GM12892 (cell line): ENCODE measurements around the gene ENAH.
"Not testable (repeated sequence)": the region's sequence is repeated elsewhere in the genome, so short reads cannot be mapped to it uniquely, and the experiment has no call there.

Experiments
- DNase-seq: peaks from one replicate; pipeline ENCODE4 v3.0.0; 2011; ENCODE audit not compliant: insufficient read length
- FAIRE-seq: peaks from 2 replicates; lab custom pipeline; 2011; peaks lifted over from hg19 to GRCh38; lab: Jason Lieb, UNC
- POLR2A ChIP-seq: IDR thresholded peaks from 2 replicates; pipeline ENCODE4 v1.6.1; 2011; ENCODE audit warnings: low read depth, low read length, control low read depth
- POLR2AphosphoS5 ChIP-seq: IDR thresholded peaks from 2 replicates; pipeline ENCODE4 v1.6.1; 2011; ENCODE audit warnings: low read depth, low read length, control low read depth
- TAF1 ChIP-seq: IDR thresholded peaks from 2 replicates; pipeline ENCODE4 v1.6.1; 2011; ENCODE audit warnings: low read depth, mild to moderate bottlenecking, control low read depth, low read length, borderline replicate concordance

The ENAH gene

DNA sequence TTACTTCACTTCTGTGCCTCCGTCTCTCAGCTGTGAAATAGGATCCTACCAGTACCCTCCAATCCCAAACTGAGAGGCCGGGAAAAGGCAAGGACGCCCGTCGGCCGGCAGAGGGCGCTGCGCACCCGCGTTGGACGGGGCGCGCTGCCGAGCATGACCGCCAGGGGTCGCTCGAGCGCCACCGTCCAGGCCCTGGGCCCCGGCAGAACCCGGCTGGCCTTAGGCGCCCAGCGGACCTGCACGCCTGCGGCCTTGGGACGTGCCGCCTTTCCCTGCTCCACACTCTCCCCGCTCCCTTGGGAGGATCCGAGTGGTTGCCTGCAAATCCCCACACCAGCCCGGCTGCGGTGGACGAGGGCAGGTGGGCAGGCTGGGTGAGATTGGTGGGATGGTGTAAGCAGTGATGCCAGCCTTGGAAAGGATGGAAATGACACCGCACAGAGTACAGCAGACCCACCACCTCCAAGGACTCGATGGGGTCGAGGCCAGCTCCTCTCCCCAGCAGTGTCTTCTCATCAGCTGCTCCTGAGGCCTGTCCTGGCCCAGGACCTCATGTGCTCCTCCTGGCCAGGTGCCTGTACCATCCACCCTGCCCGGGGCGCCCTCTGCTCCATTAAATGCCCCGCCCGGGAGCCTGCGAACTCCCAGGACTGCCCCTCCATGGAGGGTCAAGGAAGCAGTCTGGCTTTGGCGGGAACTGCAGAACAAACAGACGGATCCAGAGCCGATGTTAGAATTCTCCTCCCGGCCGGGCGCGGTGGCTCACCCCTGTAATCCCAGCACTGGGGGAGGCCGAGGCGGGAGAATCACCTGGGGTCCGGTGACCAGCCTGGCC, 177.7 kb downstream of the ENAH start:
- FAIRE-seq (peak; percentile 86), DNase-seq (peak; percentile 81)
- TF ChIP-seq POLR2AphosphoS5 (no peak), TAF1 (no peak), POLR2A (no peak)

- no peak for DNase-seq
- TF ChIP-seq POLR2A (no peak), POLR2AphosphoS5 (no peak), TAF1 (no peak)
- FAIRE-seq, result no peak
Observed at GRCh38 chr1:225474439-225474985, 178.4 kb downstream of the ENAH start.

DNA sequence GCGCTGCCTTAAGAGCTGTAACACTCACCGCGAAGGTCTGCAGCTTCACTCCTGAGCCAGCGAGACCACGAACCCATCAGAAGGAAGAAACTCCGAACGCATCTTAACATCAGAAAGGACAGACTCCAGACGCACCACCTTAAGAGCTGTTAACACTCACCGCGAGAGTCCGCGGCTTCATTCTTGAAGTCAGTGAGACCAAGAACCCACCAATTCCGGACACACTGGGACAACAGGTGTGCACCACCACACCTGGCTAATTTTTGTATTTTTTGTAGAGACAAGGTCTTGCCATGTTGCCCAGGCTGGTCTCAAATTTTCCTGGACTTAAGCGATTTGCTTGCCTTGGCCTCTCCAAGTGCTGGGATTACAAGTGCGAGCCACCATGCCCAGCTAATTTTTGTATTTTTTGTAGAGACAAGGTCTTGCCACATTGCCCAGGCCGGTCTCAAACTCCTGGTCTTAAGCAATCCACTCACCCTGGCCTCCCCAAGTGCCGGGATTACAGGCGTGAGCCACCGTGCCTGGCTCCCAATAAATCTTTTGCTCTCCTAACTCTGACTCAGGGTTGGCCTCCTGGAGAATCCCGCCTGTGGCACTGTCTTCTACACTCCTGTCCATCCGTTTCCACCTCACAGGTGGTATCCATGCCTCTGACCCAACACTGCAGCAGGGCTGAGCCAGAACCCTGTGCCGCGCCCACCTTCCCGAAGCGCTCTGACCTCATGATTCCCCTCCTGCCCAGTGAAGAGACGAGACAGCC, 179.1 kb downstream of the ENAH start:
- not testable (repeated sequence) for FAIRE-seq

DNA sequence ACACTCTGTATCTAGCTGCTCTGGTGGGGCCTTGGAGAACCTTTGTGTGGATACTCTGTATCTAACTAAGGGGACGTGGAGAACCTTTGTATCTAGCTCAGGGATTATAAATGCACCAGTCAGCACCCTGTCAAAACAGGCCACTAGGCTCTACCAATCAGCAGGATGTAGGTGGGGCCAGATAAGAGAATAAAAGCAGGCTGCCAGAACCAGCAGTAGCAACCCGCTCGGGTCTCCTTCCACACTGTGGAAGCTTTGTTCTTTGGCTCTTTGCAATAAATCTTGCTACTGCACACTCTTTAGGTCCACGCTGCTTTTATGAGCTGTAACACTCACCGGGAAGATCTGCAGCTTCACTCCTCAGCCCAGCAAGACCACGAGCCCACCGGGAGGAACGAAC, 179.7 kb downstream of the ENAH start:
- DNase-seq, FAIRE-seq: not testable (repeated sequence)

More for the DNA sequence above, 179.1 kb downstream of the ENAH start:
- DNase-seq, result not testable (repeated sequence)

GRCh38 chr1:225471453-225472301, 181.2 kb downstream of the ENAH start:
- FAIRE-seq (no peak), DNase-seq (no peak)
- TF ChIP-seq POLR2A (no peak), POLR2AphosphoS5 (no peak), TAF1 (no peak)

- DNase-seq, result no peak
- no peak for TF ChIP-seq TAF1
- no peak for TF ChIP-seq POLR2A
- TF ChIP-seq POLR2AphosphoS5, result no peak
- FAIRE-seq, result no peak
Observed at GRCh38 chr1:225471109-225471452, 181.8 kb downstream of the ENAH start.

- TF ChIP-seq POLR2AphosphoS5 (no peak), POLR2A (no peak), TAF1 (no peak)
- DNase-seq (no peak), FAIRE-seq (no peak)
Observed at GRCh38 chr1:225470211-225471108, 182.5 kb downstream of the ENAH start.

DNA sequence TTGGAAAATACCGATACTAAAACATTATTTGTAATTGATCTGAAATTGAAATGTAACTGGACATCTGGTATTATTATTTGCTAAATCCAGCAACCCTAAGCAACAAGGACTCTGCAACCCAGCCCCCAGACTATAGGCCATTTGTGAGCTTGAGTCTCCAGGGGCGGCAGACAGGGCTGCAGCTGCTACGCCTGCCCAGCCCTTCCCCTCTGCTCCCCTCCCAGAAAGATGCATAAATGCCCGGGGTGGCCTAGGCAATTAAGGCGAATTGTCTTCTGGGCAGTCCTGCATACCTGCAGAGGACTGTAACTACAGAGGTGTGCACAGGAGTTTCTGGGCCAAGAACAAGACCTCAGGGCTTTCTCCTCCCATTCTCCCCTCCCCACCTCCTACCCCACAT, 183.9 kb downstream of the ENAH start:
- DNase-seq (no peak), FAIRE-seq (no peak)
- TF ChIP-seq TAF1, result no peak

GRCh38 chr1:225468270-225469020, 184.5 kb downstream of the ENAH start:
- no peak for TF ChIP-seq TAF1
- no peak for TF ChIP-seq POLR2AphosphoS5
- no peak for TF ChIP-seq POLR2A
- no peak for FAIRE-seq

GRCh38 chr1:225467193-225468020, 185.5 kb downstream of the ENAH start:
- DNase-seq, result peak; percentile 78
- peak; percentile 95 for FAIRE-seq

More at GRCh38 chr1:225468270-225469020, 184.5 kb downstream of the ENAH start:
- DNase-seq, result no peak

More at GRCh38 chr1:225467193-225468020, 185.5 kb downstream of the ENAH start:
- TF ChIP-seq POLR2A (peak; percentile 95), POLR2AphosphoS5 (peak; percentile 89), TAF1 (peak; percentile 63)
